Astrocyte of the spinal cord (primary cell): ENCODE measurements around the gene ZFP36L1.

Experiments
- DNase-seq: peaks from one replicate; pipeline ENCODE4 v3.0.0; 2011; ENCODE audit warnings: low read depth, low spot score
- H3K4me3 ChIP-seq: 2 replicates; pipeline ENCODE4 v1.5.1; 2011; ENCODE audit warnings: low read depth, mild to moderate bottlenecking, low read length, moderate library complexity
- CTCF ChIP-seq: IDR thresholded peaks from 2 replicates; pipeline ENCODE4 v1.5.1; 2012; ENCODE audit warnings: low read depth, mild to moderate bottlenecking, low read length, inconsistent platforms
- in situ Hi-C: cut with HindIII; loops from 2 replicates; pipeline ENCODE4 v1.10.0; 2017; ENCODE audit warnings: low sequenced_read_pairs

ZFP36L1 gene

GRCh38 chr14:68741477-68741791 lies 51.4 kb downstream of the ZFP36L1 start:
- in situ Hi-C loops = no loop called here
- no peak overlapping the region for H3K4me3 ChIP-seq
- TF ChIP-seq CTCF = no peak
- no peak for DNase-seq

- H3K4me3 ChIP-seq = no peak overlapping the region
- DNase-seq = no peak
- no peak for TF ChIP-seq CTCF
- in situ Hi-C loops = no loop called here
These were observed 51.9 kb downstream of the ZFP36L1 start for GRCh38 chr14:68740788-68741476.

GRCh38 chr14:68739701-68740100 lies 53.2 kb downstream of the ZFP36L1 start:
- H3K4me3 ChIP-seq = no peak overlapping the region
- no peak for DNase-seq
- in situ Hi-C loops = no loop called here
- TF ChIP-seq CTCF = no peak

- no peak overlapping the region for H3K4me3 ChIP-seq
- no peak for DNase-seq
- TF ChIP-seq CTCF = no peak
- in situ Hi-C loops = no loop called here
These were observed 54.3 kb downstream of the ZFP36L1 start for GRCh38 chr14:68738559-68738958.
